ENCODE data around the gene OR8S1.
"Not testable (repeated sequence)": the region's sequence is repeated elsewhere in the genome, so short reads cannot be mapped to it uniquely, and the experiment has no call there.

The OR8S1 gene, protein sequence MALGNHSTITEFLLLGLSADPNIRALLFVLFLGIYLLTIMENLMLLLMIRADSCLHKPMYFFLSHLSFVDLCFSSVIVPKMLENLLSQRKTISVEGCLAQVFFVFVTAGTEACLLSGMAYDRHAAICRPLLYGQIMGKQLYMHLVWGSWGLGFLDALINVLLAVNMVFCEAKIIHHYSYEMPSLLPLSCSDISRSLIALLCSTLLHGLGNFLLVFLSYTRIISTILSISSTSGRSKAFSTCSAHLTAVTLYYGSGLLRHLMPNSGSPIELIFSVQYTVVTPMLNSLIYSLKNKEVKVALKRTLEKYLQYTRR

DNA sequence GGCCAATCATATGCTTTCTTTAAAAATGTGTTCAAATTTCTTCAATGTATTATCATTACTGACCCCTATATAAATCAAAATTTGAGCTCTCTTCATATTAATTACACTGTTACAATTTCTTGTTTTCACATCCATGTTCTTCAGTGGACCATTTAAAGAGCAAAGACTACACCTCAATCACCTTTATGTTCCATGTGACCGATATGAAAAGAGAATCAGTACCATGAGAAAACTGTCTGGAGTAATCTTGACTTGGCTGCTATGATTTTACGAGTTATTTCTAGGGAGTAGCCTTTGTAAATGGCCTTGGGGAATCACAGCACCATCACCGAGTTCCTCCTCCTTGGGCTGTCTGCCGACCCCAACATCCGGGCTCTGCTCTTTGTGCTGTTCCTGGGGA, at the start of gene OR8S1:
Gene OR8S1 (plus strand): TSS at position 301 of the 400 bp plus-strand sequence. CDS start 0 bp downstream, at position 301.
- DNase-seq = no peak

- no peak for DNase-seq
These were observed 43.2 kb upstream of the OR8S1 start, which contains the start of gene C12orf54 for GRCh38 chr12:48482198-48482597. Gene C12orf54 (plus strand): TSS chr12:48482498. CDS start chr12:48483297, 799 bp downstream.

DNA sequence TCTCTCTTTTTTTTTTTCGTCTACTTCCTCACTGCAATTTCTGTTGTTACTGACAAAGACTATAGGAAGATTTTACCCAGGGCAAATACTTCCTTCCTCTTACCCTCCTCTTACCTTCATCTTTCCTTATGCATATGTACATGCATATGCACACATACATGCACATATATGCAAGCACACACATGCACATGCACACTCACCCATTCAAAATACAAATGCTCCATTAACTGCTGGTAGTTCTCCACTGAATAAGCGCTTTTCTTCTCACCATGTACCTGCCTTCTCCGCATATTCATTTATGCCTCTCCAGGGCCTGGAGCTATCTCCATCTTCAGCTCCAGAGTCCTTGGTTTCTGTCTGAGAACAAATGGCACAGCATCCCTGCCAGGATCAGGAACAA, 42.5 kb upstream of the OR8S1 start:
- DNase-seq = no peak

- no peak for DNase-seq
These were observed 39.2 kb upstream of the OR8S1 start for GRCh38 chr12:48486261-48486660.

- no peak for DNase-seq
These were observed 38.8 kb upstream of the OR8S1 start for GRCh38 chr12:48486679-48487078.

DNA sequence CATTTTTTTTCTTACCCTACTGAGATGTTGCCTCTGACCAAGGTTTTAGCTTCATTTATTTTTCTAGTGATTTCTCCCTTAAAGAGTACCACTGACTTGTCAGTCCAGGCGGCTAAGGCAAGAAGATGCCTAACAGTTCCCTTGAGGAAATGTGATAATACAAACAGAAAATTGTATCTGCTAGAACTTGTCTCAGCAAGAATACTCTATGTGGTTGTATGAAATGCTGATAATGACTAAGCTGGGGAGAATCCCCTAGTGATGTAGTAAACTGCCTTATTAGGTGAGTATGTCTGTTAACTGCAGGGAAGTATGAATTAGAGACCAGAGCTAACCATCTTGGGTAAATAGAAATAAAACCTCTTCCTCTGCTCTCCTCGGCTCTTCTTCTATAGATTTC, 36.4 kb upstream of the OR8S1 start:
- peak in 1 of 3 donors; percentile 3 for DNase-seq

GRCh38 chr12:48489456-48489855, 36.0 kb upstream of the OR8S1 start:
- DNase-seq = not testable (repeated sequence)

DNA sequence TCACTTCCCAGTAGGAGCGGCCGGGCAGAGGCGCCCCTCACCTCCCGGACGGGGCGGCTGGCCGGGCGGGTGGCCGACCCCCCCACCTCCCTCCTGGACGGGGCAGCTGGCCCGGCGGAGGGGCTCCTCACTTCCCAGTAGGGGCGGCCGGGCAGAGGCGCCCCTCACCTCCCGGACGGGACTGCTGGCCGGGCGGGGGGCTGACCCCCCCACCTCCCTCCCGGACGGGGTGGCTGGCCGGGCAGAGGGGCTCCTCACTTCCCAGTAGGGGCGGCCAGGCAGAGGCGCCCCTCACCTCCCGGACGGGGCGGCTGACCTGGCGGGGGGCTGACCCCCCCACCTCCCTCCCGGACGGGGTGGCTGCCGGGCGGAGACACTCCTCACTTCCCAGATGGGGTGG, 25.2 kb upstream of the OR8S1 start:
- DNase-seq = not testable (repeated sequence)

- DNase-seq = not testable (repeated sequence)
These were observed 18.6 kb upstream of the OR8S1 start for GRCh38 chr12:48506836-48507235.

GRCh38 chr12:48508987-48509386, 16.4 kb upstream of the OR8S1 start:
- DNase-seq = no peak

- no peak for DNase-seq
These were observed 15.3 kb upstream of the OR8S1 start for GRCh38 chr12:48510111-48510510.

DNA sequence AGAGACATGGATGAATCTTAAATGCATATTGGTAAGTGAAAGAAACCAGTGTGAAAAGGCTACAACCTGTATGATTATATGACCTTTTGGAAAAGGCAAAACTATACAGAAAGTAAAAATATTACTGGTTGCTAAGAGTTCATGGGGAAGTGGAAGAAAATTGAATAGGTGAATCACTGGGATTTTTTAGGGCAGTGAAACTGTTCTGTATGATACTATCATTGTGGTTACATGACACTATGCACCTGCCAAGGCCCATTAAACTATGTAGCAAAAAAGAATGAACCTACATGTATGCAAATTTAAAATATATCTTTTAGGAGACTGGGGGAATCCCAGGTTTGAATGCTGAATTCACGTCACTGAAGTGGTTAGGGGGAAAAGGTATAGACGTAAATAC, 12.6 kb upstream of the OR8S1 start:
- no peak for DNase-seq

- no peak for DNase-seq
These were observed 10.7 kb upstream of the OR8S1 start for GRCh38 chr12:48514728-48515127.

- DNase-seq = not testable (repeated sequence)
These were observed 5.1 kb upstream of the OR8S1 start for GRCh38 chr12:48520381-48520780.

DNA sequence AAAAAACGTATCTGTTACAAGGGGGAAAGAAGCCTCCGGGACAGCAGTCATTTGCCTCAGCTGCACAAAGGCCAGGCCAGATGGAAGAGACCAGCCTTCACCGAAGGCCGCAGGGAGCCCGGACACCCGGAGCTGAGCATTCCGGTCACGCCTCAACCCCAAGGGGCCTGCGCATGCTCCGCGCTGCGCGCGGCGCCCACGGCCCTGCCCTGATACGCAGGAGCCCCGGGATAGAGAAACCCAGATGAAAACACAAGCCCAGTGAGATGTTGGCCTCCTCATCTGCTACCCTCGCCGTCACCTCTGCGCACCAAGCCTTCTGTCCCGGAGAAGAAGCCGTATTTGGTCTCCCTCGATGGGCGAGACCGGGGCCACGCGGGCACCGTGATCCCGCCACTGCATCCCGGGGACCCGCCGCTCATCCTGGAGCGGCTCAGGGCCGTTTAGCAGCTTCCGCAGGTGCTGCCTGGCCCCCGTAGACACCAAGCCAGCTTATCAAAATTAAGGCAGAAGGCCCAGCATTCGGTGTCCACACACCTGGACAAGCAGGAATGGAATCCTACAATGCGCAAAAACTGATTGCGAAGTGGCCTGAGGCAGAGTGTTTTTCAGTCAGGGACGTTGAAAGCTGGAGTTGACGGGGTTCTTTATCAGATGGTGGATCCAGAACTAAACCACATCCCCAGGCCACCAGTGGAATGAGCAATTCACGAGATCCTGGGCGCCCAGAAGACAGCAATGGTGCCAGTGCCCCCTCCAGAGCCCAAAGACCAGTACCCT, 2.6 kb downstream of the OR8S1 start:
- DNase-seq = no peak

GRCh38 chr12:48532601-48533000, 7.2 kb downstream of the OR8S1 start:
- DNase-seq = no peak

- DNase-seq = no peak
These were observed 11.2 kb downstream of the OR8S1 start for GRCh38 chr12:48536602-48537001.

- peak; percentile 36 to 60 (median 47) for DNase-seq
These were observed 17.0 kb downstream of the OR8S1 start for GRCh38 chr12:48542300-48542928.

DNA sequence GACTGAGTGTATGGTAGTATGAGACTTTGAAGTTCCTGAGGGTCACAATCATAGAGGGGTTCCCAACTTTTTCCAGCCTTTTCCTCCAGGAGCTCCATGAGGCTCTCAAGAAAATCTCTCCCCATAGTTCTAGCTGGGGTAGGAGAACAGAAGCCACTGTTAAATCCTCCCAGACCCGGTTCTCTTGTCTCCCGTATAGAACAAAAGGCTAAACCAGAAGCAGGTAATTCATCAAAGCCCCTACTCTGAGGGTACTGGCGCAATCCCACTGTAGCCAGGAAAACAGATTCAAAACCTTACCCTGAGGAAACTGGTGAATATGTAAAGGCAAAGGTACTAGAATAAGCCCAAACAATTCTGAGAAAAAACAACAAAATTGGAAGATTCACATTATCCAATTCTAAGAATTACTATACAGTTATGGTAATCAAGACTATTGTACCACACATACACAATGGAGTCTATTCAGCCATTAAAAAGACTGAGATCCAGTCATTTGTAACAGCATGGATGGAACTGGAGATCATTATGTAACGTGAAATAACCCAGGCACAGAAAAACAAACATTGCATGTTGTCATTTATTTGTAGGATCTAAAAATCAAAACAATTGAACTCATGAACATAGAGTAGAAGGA, 20.5 kb downstream of the OR8S1 start:
- no peak for DNase-seq

DNA sequence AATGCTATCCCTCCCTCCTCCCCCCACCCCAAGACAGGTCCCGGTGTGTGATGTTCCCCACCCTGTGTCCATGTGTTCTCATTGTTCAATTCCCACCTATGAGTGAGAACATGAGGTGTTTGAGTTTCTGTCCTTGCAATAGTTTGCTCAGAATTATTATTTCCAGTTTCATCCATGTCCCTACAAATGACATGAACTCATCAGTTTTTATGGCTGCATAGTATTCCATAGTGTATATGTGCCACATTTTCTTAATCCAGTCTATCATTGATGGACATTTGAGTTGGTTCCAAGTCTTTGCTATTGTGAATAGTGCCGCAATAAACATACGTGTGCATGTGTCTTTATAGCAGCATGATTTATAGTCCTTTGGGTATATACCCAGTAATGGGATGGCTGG, 21.6 kb downstream of the OR8S1 start:
- DNase-seq = not testable (repeated sequence)

- not testable (repeated sequence) for DNase-seq
These were observed 26.2 kb downstream of the OR8S1 start for GRCh38 chr12:48551636-48552035.

DNA sequence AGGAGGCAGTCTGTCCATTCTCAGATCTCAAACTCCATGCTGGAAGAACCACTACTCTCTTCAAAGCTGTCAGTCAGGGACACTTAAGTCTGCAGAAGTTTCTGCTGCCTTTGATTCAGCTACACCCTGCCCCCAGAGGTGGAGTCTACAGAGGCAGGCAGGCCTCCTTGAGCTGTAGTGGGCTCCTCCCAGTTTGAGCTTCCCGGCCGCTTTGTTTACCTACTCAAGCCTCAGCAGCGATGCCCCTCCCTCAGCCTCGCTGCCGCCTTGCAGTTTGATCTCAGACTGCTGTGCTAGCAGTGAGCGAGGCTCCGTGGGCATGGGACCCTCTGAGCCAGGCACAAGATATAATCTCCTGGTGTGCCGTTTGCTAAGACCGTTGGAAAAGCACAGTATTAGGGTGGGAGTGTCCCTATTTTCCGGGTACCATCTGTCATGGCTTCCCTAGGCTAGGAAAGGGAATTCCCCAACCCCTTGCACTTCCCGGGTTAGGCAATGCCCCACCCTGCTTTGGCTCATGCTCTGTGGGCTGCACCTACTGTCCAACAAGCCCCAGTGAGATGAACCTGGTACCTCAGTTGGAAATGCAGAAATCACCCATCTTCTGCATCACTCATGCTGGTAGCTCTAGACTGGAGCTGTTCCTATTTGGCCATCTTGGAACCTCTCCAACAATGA, 28.4 kb downstream of the OR8S1 start:
- not testable (repeated sequence) for DNase-seq

DNA sequence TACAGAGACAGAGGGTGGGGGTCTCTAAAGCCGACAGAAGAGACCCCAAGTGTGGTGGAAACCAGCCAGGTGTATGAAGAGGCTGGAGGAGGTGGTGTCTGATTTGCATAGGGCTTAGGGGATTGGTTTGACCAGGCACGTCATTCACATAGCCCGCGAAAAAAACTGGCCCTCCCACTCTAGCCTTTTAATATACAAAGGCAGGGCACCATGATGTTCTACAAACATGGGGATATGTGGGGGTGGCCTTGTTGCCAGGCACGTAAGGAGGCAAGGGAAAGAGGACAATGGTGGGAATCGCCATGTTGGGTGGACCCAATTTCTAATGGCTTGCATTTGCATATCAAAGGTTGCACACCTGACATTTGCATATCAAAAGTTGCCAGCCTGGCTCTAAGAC, 31.2 kb downstream of the OR8S1 start:
- DNase-seq = no peak

Data from suppressor macrophage treated with lipopolysaccharide for 1 hour (primary cell).